Sigmoid colon (tissue), 3 donors: ENCODE measurements around the gene CYB561A3.
"Not testable (repeated sequence)": the region's sequence is repeated elsewhere in the genome, so short reads cannot be mapped to it uniquely, and the experiment has no call there.

ENCODE experiments used
- CTCF ChIP-seq, 4 experiments: fragments of 450-650 bp in 3 of 4; fragments of 200-600 bp in 1 of 4; IDR thresholded peaks; one replicate each; pipeline ENCODE4 v1.5.1; 2016 to 2019; ENCODE audit warnings: antibody characterized with exemption in 4 of 4, mild to moderate bottlenecking in 3 of 4, moderate library complexity in 2 of 4
- POLR2A ChIP-seq, 2 donors: fragments of 450-650 bp; IDR thresholded peaks; one replicate each; pipeline ENCODE4 v1.6.1; 2016; ENCODE audit warnings: antibody characterized with exemption in 2 of 2, mild to moderate bottlenecking in 2 of 2, moderate library complexity in 2 of 2

GRCh38 chr11:61383859-61384258 is 22.2 kb upstream of the CYB561A3 start:
- not testable (repeated sequence) for TF ChIP-seq CTCF, POLR2A (IDR thresholded peaks at IDR 0.05)
